Middle frontal gyrus (tissue), 1 donor: ENCODE data around the gene PKD1.
"Not testable (repeated sequence)": the region's sequence is repeated elsewhere in the genome, so short reads cannot be mapped to it uniquely, and the experiment has no call there.

Source experiments
- DNase-seq: peaks from one replicate; pipeline ENCODE4 v3.0.0-alpha.2; 2015; ENCODE audit warnings: low spot score; ENCODE audit errors: extremely low spot score

The PKD1 gene

DNA sequence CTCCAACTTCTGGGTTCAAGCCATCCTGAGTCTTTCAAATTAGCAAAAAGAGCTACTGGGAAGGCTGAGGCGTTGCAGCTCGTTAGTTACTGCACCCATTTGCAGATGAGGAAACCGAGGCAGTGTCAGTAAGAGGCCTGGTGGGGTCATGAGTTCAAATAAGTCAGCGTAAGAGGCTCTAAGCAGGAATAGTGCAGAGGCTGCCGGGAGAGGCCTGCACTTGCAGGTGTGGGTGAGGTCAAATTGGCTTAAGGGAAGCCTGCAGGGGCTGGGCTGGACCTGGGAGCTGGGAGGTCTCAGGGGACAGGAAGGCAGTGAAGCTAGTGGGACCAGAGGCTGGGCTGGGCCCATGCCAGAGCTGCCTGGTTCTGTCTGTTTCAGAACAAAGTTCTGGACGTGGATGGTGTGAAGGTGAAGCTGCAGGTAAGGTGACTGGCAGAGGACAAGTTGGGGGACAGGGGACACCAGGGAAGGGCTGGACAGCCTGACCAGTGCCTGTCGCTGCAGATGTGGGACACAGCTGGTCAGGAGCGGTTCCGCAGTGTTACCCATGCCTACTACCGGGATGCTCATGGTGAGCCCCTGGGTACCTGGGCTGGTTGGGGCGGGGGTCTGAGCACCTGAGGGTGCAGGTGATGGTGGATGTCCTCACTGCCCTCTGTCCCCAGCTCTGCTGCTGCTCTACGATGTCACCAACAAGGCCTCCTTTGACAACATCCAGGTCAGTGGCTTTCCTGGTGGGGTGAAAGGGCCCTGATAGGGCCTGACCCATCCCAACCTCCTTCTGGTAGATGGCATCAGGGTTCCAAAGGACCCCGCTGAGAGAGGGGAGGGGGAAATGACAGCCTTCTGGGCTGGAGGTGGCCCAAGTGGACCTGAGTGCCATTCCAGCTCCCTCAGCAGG lies 15.7 kb upstream of the PKD1 start:
- no peak for DNase-seq

DNA sequence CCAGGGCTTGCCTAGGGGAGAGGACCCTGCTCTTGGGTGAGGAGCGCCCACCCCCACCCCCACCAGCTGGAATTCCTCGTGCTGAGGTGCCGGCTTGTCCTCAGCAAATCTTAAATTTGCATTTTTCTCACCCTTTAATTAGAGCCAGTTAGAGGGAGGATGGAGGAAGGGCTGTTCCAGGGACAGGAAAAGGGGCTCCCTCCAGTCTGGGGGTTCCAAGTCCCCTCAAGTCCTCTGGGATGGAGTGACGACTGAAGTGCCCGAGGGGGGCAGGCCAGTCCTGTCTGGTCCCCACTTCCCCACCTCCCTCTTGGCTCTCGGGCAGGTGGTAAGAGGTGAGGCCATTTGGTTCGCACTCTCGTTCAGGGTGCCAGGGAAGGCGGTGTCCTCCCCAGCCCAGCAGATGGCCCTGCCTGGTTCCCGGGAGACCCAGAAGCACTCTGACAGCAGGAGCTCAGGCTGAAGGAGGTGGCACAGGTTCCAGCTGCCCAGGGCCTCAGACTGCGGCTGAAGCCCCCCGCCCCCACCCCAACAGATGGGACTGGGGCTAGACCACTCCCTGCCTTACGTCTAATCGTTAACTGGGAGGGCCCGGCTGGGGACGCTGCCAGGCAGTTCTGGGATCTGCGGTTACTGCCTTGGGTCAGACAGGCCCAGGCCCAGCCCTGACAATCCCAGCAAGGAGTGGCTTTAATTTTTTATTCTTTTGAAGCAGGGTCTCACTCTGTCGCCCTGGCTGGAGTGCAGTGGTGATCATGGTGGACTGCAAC lies 14.9 kb upstream of the PKD1 start:
- no peak for DNase-seq

DNA sequence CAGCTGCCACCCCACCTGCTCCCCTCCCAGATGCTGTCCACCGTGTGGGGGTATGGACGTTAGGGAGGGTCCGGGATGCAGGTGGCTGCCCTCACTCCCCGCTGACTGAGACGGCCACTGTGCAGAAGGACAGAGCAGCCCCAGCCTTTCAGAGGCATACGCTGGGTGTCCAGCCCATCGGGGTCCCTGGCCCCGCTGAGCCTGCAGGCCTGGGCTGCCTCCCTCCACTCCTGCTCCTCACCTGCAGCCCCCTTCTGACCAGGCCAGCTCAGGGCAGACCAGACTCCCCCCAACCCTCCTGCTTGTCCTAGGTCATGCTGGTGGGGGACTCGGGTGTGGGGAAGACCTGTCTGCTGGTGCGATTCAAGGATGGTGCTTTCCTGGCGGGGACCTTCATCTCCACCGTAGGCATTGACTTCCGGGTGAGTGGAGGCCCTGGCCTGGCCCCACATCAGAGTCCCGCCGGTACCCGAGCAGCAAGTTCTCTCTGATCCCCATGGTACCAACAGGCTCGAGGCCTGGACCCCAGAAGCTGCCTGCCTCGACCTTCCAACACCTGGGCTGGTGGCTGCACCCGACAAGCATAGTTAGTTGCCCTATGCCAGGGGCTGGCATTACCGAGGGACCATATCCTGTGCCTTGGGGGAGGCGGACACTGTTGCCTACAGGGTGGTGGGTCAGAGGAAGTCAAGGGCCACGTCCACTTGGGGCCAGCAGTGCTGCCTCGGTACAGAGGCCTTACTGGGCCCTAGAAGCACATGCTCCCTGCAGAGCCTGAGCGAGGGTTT lies 14.1 kb upstream of the PKD1 start:
- DNase-seq, result no peak

DNA sequence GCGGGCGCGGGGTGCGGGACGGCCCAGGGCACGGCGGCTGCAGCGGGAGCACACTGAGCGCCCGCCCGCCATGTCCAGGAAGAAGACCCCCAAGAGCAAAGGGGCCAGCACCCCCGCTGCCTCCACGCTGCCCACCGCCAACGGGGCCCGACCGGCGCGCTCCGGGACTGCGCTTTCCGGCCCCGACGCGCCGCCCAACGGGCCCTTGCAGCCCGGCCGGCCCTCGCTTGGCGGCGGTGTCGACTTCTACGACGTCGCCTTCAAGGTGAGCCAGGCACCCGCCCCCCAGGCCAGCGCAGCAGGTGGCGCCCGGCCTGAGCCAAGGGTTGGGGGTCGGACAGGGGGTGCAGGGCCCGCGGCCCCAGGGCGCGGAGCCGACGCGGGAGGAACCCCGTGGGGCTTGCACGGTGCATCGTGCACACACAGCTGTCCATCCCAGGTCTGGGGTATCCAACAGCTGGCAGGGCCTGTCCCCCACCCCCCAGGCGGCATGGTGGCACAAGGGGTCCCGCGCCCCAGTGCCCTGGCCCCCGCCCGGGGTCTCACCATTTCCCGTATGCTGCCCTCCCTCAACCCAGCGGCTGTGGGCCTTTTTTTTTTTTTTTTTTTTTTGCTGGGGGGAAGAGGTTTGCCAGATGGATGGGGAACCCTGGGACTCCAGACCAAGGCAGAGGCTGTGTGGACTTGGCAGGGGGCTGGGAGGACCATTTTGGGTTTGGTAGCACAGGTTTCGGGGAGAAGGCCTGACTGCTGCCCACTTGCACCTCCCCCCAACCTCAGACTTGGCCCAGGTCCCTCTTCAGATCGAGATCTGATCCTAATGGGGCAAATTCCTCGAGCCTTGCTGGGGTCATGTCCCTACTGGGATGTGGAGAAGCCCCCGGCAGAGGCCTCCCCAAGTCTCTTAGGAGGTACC lies 13.3 kb upstream of the PKD1 start:
- DNase-seq, result no peak

DNA sequence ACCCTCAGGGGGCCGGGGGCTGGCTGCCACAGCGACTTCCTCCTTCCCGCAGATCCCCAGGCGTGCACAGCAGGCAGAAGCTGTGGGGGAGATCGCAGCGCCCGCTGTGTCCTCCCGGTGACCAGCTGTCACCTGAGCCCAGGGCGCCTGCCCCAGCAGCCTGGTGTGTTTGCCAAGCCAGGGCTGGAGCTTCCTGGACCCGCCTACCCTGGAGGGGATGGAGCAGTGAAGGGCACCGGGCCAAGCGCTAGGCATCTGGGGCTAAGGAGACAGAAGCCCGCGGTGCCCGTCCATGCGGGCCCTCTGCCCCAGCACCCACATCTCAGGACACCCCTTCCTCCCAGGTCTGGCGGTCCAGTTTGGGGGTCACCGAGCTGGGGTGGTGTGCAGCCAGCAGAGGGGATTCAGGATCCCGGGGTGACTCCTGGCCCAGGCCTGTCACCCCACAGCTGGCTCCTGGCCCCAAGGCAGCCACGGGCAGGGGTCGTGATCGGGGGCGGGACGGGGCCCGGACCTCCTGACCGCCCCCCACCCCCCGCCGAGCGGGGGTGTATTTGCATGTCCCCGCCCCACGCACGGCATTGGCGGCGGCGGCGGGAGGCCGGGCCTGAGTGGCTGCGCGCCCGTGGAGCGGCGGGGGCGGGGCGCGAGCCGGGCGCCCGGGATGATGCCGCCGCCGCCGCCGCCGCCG lies 12.4 kb upstream of the PKD1 start, which contains the start of gene RAB26:
Gene RAB26, plus strand, starts transcription at position 645 of the 691 bp plus-strand sequence. CDS start 159 bp downstream, outside the sequence.
- DNase-seq, result peak; percentile 39

DNA sequence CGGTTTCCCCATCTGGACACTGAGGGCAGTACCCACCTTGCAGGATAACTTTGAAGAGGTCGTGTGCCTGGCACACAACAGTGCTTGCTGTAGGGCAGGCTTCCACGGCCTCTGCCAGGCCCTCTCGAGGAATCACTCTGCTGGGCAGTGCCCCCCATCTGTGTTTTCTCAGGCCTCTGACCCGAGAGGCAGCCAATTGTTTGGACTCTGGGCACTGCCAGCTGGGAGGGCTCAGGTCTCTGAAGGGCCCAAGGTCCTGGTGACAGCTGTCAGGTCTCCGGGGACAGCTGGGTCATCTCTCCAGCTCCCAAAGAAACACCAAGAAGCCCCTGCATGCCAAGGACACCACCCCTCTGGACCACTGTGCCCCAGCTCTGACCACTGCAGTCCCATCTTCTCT lies 11.7 kb upstream of the PKD1 start:
- DNase-seq, result no peak

DNA sequence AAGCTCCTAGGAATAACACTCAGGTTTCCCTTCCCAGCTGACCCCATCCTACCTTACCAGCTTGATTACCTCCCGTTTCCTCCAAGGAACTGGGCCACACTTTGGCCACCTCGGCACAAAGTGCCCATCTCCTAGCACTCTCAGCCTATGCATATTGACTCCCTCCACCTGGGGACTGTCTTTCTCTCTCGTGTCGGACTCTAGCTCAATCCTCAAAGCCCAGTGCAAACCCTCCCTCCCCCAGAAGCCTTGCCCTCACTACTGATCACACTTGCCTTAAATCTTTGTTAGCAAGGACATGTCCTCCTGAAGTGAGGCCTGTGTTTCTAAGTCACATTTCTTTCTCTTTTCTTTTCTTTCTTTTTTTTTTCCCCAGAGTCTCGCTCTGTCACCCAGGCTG lies 10.1 kb upstream of the PKD1 start:
- DNase-seq, result no peak

DNA sequence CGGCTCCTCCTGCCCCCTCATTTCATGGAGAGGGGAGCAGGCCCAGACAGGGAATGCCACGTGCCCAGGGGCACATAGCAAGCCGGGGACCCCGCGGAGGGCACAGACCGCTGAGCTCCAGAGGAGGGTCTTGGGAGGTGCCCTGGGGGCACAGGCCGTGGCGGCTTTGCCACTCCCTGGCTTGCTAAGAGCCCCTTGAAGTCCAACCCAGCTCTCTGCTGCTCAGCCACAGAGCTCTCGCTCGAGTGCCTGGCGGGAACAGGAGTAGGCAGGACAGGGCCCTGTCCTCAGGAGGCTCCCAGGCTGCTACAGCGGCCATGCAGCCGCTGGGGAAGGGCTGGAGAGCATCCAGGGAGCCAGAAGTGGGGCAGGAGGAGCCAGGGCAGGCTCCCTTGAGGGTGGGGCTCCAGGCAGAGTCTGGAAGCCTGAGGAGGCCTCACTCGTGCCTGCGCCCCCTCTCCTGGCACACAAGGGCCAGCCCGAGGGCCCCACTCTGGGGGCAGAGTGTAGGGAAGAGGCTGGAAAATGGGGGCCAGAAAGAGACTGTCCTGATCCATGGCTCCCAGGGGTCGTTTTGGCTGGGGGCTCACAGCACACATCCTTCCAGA lies 8.3 kb upstream of the PKD1 start:
- no peak for DNase-seq

DNA sequence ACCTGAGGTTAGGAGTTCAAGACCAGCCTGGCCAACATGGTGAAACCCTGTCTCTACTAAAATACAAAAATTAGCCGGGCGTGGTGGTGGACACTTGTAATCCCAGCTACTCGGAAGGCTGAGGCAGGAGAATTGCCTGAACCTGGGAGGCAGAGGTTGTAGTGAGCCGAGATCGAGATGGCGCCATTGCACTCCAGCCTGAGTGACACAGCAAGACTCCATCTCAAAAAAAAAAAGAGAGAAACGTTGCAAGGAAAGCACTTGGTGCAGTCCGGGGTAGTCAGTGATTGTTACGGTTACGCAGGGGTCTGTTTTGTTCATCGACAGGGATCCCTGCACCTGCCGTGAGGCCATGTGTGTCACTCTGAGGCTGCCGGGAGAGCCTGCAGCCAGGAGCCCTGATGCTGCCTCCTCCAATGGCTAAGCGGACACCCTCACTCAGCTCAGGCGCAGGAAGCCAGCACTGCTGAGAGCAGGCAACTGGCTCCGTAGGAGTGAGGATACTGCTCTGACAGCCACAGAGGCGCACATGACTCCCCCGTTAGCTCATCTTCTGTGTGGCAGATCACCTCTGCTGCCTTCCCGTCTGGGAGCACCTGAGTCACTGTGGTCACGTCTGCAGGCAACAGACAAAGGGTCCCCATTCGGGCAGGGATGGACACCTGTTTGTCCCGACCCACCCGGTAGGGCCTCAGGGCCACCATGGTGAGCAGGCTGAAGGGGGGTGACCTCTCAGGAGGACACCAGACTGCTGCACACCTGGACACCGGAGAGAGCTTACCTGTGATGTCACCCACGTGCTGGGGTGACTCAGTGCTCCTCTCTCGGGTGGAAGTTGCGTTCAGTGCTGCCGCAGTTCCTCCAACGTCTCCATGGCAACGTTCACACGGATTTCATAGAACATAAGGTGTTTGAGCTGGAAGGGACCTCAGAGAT lies 7.5 kb upstream of the PKD1 start:
- DNase-seq, result peak; percentile 40

DNA sequence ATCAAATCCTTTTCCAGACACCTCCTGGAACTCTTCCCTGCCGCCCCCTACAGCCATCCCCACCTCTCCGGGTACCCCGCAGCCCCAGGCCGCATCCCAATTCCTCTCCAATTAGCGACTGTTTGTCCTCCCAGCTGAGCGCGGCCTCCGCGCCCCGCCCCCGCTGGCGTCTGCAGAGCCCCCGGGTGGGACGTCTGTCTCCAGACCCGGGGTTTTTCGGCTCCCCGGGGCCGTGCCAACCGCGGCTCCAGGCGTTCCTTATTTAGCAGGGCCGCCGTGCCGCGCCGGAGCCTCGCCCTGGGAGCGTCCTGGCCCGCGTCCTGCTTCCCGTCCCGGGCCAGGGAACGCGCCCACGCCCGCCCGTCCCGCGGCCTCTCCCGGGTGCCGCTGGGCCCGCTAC lies 627 bp downstream of the PKD1 start:
- not testable (repeated sequence) for DNase-seq

DNA sequence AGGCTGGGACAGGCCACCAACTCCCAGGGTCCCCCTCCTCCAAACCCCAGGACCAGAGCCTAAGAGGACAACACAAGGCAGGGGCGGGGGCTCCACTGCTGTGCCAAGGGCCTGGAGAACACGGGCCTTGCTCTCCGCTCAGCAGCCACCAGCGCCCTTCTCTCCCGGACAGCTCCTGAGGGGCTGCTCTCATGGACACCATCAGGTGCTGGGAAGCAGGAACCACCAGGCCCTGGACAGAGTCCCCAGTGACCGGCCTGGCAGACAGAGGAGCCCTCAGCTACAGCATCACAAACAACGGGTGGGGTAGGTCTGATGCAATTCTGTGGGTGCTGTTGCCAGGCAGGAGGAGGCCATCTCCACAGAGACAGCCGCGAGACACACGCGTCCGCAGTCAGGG lies 1.9 kb downstream of the PKD1 start:
- DNase-seq, result not testable (repeated sequence)

DNA sequence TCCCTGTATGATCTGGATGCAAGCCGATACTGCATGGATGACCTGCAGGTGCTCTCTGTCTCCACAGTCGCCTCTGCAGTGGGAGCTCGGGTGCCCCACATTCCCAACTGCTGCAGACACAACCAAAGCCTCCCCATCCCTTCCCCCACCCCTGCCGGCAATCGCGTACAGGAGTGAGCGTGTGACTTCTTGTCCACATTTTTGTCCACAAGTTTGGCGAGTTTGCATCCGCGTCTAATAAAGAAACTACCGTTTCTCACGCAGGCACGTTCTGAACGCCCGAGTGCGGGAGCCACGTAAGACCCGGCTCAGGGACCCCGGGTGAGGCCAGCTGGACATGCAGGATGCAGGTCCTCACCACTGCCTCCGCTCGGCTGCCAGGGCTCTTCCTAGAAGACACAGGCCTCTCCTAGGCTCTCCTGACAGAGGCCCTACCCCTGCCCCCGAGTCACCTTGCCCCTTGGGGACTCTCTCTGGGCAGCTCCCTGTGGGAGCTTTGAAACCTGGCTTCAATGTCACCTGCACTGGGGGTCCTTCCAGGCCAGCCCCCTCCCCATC lies 5.7 kb downstream of the PKD1 start:
- DNase-seq, result not testable (repeated sequence)

DNA sequence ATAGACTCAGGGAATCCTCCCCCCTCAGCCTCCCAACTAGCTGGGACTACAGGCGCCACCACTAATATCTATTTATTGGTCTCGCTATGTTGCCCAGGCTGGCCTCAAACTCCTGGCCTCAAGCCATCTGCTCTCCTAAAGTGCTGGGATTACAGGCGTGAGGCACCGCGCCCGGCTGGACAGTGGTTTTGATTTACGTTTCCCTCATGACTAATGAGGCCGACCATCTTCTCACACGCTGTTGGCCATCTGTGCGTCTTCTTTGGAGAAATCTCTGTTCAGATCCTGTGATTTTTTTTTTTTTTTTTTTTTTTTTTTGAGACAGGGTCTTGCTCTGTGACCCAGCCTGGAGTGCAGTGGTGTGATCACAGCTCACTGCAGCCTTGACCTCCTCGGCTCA lies 6.4 kb downstream of the PKD1 start:
- DNase-seq, result not testable (repeated sequence)

DNA sequence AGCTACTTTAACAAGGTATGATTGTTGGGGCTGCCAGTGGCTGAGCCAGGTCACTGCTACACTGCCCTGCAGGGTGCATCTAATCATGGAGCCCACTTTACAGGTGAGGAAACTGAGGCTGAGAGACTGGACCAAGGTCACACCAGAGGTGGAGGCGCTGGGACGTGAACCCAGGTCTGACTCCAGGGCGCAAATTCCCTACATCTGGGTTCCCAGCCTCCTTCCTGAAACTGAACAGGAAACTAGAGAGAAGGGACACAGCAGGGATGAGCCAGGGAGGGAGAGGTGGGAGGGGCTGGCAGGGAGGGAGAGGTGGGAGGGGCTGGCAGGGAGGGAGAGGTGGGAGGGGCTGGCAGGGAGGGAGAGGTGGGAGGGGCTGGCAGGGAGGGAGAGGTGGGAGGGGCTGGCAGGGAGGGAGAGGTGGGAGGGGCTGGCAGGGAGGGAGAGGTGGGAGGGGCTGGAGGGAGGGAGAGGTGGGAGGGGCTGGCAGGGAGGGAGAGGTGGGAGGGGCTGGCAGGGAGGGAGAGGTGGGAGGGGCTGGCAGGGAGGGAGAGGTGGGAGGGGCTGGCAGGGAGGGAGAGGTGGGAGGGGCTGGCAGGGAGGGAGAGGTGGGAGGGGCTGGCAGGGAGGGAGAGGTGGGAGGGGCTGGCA lies 7.9 kb downstream of the PKD1 start:
- not testable (repeated sequence) for DNase-seq

DNA sequence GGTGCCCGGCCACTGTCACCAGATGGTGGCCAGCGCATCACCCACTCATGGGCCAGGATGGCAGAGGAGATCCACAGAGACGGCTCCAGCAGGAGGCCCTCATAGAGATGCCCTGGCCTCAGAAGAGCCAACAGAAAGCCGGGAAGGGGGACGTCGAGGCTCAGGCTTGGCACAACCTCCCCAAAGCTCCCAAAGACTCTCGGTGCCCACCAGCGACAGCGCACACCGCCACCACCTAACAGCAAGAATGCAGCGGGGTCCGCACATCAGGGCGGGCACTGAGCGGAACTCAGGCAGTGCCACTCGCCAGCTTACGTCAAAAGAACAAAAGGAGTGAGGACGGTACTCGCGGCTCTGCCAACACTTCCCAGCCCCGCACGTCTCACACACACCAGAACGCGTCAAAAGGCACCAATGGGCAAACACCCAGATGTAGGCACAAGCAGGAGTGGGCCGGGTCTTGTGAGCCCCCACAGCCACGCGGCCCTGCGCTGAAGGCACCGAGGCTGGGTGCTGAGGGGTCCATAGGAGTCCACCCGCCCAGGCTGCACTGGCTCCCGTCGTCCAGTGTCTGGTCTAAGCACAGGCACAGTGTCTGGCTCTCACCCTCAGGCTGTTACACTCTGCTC lies 8.7 kb downstream of the PKD1 start:
- DNase-seq, result not testable (repeated sequence)

DNA sequence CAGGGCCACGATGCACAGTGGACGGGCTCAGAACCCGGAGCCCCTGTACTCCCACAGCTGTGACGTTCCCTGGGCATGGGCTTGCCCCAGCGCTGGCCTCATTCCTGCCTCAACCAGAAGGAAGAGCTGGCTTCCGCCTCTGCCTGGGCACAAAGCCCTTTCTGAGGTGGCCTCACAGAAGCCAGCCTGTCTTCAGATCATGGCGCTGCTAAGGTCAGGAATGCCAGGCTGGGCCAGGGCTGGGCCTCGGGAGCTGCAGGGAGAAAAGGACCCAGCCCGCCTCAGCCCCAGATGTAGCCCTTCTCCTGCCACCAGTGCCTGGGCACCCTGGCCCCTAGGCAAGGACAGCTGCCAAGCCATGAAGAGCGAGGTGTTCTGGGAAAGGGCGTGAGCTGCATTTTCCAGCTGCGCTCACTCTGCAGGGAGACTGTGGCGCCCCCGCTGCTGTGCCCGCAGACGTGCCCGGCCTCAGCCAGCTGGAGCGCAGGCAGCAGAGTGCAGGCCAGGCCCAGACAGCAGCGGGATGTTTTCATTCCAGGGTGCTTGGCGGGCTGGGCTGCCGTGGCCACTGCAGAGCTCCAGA lies 9.4 kb downstream of the PKD1 start:
- peak; percentile 22 for DNase-seq

DNA sequence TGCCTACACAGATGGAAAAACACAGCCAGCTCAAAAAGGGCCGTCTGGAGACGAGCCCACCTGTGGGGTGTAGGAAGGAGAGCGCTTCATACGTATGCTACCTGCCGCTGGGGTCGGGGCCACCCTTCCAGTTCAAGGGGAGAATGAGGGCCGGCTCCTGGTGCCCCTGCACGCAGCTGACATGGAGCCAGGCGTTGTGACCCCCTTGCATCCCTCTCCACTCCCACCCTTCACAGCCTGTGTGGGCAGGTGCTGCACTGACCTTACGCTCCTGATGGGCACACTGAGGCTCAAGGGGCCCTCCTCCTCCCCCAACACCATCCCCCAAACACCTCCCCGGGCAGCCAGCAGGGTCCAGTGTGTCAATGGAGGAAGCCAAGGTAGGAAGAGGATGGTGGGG lies 10.1 kb downstream of the PKD1 start:
- DNase-seq, result not testable (repeated sequence)
